NCI-H526 (cell line): ENCODE data around the gene FPR2.
"Not testable (repeated sequence)": the region's sequence is repeated elsewhere in the genome, so short reads cannot be mapped to it uniquely, and the experiment has no call there.

Source experiments
- DNase-seq, 2 experiments: peaks; one replicate each; lab custom pipeline; 2025; lab: John Stamatoyannopoulos, UW

FPR2 gene

GRCh38 chr19:51783372-51783771 lies 22.4 kb downstream of the FPR2 start:
- DNase-seq: peak; percentile 49 to 58

- no peak for DNase-seq
Measured at GRCh38 chr19:51784109-51784785, 23.3 kb downstream of the FPR2 start.

GRCh38 chr19:51784922-51785690 lies 24.1 kb downstream of the FPR2 start:
- no peak for DNase-seq

GRCh38 chr19:51786646-51787494 lies 25.9 kb downstream of the FPR2 start:
- no peak for DNase-seq

- no peak for DNase-seq
Measured at GRCh38 chr19:51788029-51788428, 27.0 kb downstream of the FPR2 start.

- no peak for DNase-seq
Measured at GRCh38 chr19:51789061-51789795, 28.2 kb downstream of the FPR2 start.

- DNase-seq: no peak
Measured at GRCh38 chr19:51792932-51793331, 32.0 kb downstream of the FPR2 start.

GRCh38 chr19:51793994-51794393 lies 33.0 kb downstream of the FPR2 start:
- DNase-seq: no peak

- no peak for DNase-seq
Measured at GRCh38 chr19:51794885-51795490, 34.0 kb downstream of the FPR2 start, which contains the start of gene FPR3. Gene FPR3, plus strand, starts transcription at chr19:51795157. Its CDS starts 28,592 bp downstream, at chr19:51823749.

- DNase-seq: no peak
Measured at GRCh38 chr19:51796195-51796679, 35.3 kb downstream of the FPR2 start.

GRCh38 chr19:51797480-51797879 lies 36.5 kb downstream of the FPR2 start:
- no peak for DNase-seq

- DNase-seq: no peak
Measured at GRCh38 chr19:51798062-51798461, 37.1 kb downstream of the FPR2 start.

GRCh38 chr19:51799034-51799773 lies 38.2 kb downstream of the FPR2 start:
- DNase-seq: no peak

GRCh38 chr19:51799774-51800472 lies 38.9 kb downstream of the FPR2 start:
- DNase-seq: no peak

GRCh38 chr19:51800473-51801244 lies 39.7 kb downstream of the FPR2 start:
- DNase-seq: no peak

- DNase-seq: no peak
Measured at GRCh38 chr19:51802775-51803174, 41.8 kb downstream of the FPR2 start.

- no peak for DNase-seq
Measured at GRCh38 chr19:51803519-51803918, 42.5 kb downstream of the FPR2 start.

- no peak for DNase-seq
Measured at GRCh38 chr19:51803967-51804366, 43.0 kb downstream of the FPR2 start.

- not testable (repeated sequence) for DNase-seq
Measured at GRCh38 chr19:51804789-51805188, 43.8 kb downstream of the FPR2 start.
